Neural progenitor cell (in vitro differentiated cells): ENCODE data around the gene GALC.

Experiments
- EZH2 ChIP-seq: fragments of 200-600 bp; sonication (generic); IDR thresholded peaks from 2 replicates; pipeline ENCODE4 v1.6.1; 2017; ENCODE audit warnings: antibody characterized with exemption, mild to moderate bottlenecking, moderate library complexity
- EZH2phosphoT487 ChIP-seq: fragments of 200-600 bp; sonication (generic); IDR thresholded peaks from 2 replicates; pipeline ENCODE4 v1.6.1; 2017; ENCODE audit warnings: antibody characterized with exemption
- TF ChIP-seq, protein P1 (sequence below): fragments of 200-600 bp; sonication (generic); IDR thresholded peaks from 2 replicates; pipeline ENCODE4 v1.5.1; 2017; ENCODE audit warnings: antibody characterized with exemption, mild to moderate bottlenecking

GRCh38 chr14:87934185-87934584, 58.8 kb downstream of the GALC start:
- TF ChIP-seq, protein P1, sequence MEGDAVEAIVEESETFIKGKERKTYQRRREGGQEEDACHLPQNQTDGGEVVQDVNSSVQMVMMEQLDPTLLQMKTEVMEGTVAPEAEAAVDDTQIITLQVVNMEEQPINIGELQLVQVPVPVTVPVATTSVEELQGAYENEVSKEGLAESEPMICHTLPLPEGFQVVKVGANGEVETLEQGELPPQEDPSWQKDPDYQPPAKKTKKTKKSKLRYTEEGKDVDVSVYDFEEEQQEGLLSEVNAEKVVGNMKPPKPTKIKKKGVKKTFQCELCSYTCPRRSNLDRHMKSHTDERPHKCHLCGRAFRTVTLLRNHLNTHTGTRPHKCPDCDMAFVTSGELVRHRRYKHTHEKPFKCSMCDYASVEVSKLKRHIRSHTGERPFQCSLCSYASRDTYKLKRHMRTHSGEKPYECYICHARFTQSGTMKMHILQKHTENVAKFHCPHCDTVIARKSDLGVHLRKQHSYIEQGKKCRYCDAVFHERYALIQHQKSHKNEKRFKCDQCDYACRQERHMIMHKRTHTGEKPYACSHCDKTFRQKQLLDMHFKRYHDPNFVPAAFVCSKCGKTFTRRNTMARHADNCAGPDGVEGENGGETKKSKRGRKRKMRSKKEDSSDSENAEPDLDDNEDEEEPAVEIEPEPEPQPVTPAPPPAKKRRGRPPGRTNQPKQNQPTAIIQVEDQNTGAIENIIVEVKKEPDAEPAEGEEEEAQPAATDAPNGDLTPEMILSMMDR: peak; percentile 31
- no peak for TF ChIP-seq EZH2
- TF ChIP-seq EZH2phosphoT487: no peak
